GM23338 (cell line): ENCODE data around the gene SEC16A. TPM values are rescaled to one million over a fixed set of nuclear protein-coding genes. Genes with fewer than 3 reads are reported as not detected.

ENCODE experiments used
- ATAC-seq: fragments of 200-7000 bp; cut with Tn5 transposase; 3 replicates; pipeline ENCODE4 v1.9.1; 2020
- DNase-seq: peaks from one replicate; pipeline ENCODE4 v3.0.0-alpha.2; 2015; ENCODE audit warnings: low spot score
- H2AFZ ChIP-seq: fragments of 200-600 bp; sonication (generic); 2 replicates; pipeline ENCODE4 v1.8.0; 2016; ENCODE audit warnings: antibody characterized with exemption, mild to moderate bottlenecking, moderate library complexity
- H3F3A ChIP-seq: fragments of 200-600 bp; sonication (generic); replicated peaks from 2 replicates; pipeline ENCODE4 v1.8.0; 2017; ENCODE audit warnings: antibody characterized with exemption, mixed run types, low read depth
- H3K27ac ChIP-seq: fragments of 200-600 bp; sonication (generic); 2 replicates; pipeline ENCODE4 v1.6.1; 2016; ENCODE audit warnings: low read depth
- H3K27me3 ChIP-seq: fragments of 200-600 bp; sonication (generic); 2 replicates; pipeline ENCODE4 v1.8.0; 2016; ENCODE audit warnings: mild to moderate bottlenecking, mixed run types, moderate library complexity; ENCODE audit not compliant: insufficient read depth
- H3K36me3 ChIP-seq: fragments of 200-600 bp; sonication (generic); 2 replicates; pipeline ENCODE4 v1.8.0; 2016; ENCODE audit warnings: mild to moderate bottlenecking; ENCODE audit not compliant: insufficient read depth
- H3K4me1 ChIP-seq: fragments of 200-600 bp; sonication (generic); 2 replicates; pipeline ENCODE4 v1.8.0; 2016; ENCODE audit warnings: mild to moderate bottlenecking, moderate library complexity; ENCODE audit not compliant: insufficient read depth
- H3K4me2 ChIP-seq: fragments of 200-600 bp; sonication (generic); 2 replicates; pipeline ENCODE4 v1.7.1; 2017; ENCODE audit warnings: mixed run types
- H3K4me3 ChIP-seq: fragments of 200-600 bp; sonication (generic); 2 replicates; pipeline ENCODE4 v1.6.1; 2016; ENCODE audit warnings: mixed run types
- H3K79me2 ChIP-seq: fragments of 200-600 bp; sonication (generic); replicated peaks from 2 replicates; pipeline ENCODE4 v1.8.0; 2017; ENCODE audit warnings: mild to moderate bottlenecking; ENCODE audit not compliant: insufficient read depth
- H3K9me2 ChIP-seq: fragments of 200-600 bp; sonication (generic); 2 replicates; pipeline ENCODE4 v1.8.0; 2017; ENCODE audit not compliant: insufficient read depth
- H4K20me1 ChIP-seq: fragments of 200-600 bp; sonication (generic); replicated peaks from 2 replicates; pipeline ENCODE4 v1.8.0; 2017; ENCODE audit warnings: mild to moderate bottlenecking; ENCODE audit not compliant: insufficient read depth
- H3K27ac Mint-ChIP-seq: 2 replicates; pipeline ENCODE4 v1.8.0; 2020; ENCODE audit warnings: inconsistent platforms, mild to moderate bottlenecking, moderate library complexity, mixed read lengths
- H3K27me3 Mint-ChIP-seq: 3 replicates; pipeline ENCODE4 v1.8.0; 2022; ENCODE audit warnings: low read depth, mild to moderate bottlenecking, moderate library complexity, mixed read lengths, inconsistent platforms; ENCODE audit not compliant: insufficient read depth, poor library complexity
- H3K36me3 Mint-ChIP-seq: 3 replicates; pipeline ENCODE4 v1.8.0; 2021; ENCODE audit warnings: low read depth, mild to moderate bottlenecking, inconsistent platforms, moderate library complexity, mixed read lengths
- H3K4me1 Mint-ChIP-seq: 3 replicates; pipeline ENCODE4 v1.8.0; 2020; ENCODE audit warnings: mild to moderate bottlenecking, inconsistent platforms, mixed read lengths
- H3K4me3 Mint-ChIP-seq: 3 replicates; pipeline ENCODE4 v1.8.0; 2021; ENCODE audit warnings: moderate library complexity, mild to moderate bottlenecking, inconsistent platforms, mixed read lengths
- H3K9me3 Mint-ChIP-seq: 3 replicates; pipeline ENCODE4 v1.8.0; 2020; ENCODE audit warnings: moderate library complexity, mild to moderate bottlenecking, inconsistent platforms, mixed read lengths
- CREB1 ChIP-seq: fragments of 250-450 bp; sonication (Bioruptor Pico); IDR thresholded peaks from 2 replicates; pipeline ENCODE4 v1.5.0; 2020; ENCODE audit warnings: low read depth, mild to moderate bottlenecking, moderate library complexity
- EZH2 ChIP-seq: fragments of 200-600 bp; sonication (generic); IDR thresholded peaks from one replicate; pipeline ENCODE4 v1.8.0; 2017; ENCODE audit warnings: antibody characterized with exemption, mild to moderate bottlenecking, low read depth; ENCODE audit not compliant: unreplicated experiment
- EZH2phosphoT487 ChIP-seq: fragments of 200-600 bp; sonication (generic); IDR thresholded peaks from one replicate; pipeline ENCODE4 v1.8.1; 2018; ENCODE audit warnings: antibody characterized with exemption; ENCODE audit not compliant: unreplicated experiment
- JUNB ChIP-seq: IDR thresholded peaks from one replicate; pipeline ENCODE4 v1.6.1; 2016; ENCODE audit warnings: antibody characterized with exemption; ENCODE audit not compliant: unreplicated experiment
- NANOG ChIP-seq: IDR thresholded peaks from 2 replicates; pipeline ENCODE4 v1.6.1; 2016; ENCODE audit warnings: antibody characterized with exemption, borderline replicate concordance
- POLR2AphosphoS5 ChIP-seq: IDR thresholded peaks from 2 replicates; pipeline ENCODE4 v1.6.1; 2016; ENCODE audit warnings: antibody characterized with exemption, low read depth
- STAT1 ChIP-seq: IDR thresholded peaks from one replicate; pipeline ENCODE4 v1.6.1; 2016; ENCODE audit warnings: antibody characterized with exemption; ENCODE audit not compliant: unreplicated experiment
- ZNF114 ChIP-seq: fragments of 250-450 bp; sonication (Bioruptor Pico); IDR thresholded peaks from 2 replicates; pipeline ENCODE4 v1.5.0; 2020; ENCODE audit warnings: mild to moderate bottlenecking, moderate library complexity
- ZNF331 ChIP-seq: fragments of 250-450 bp; sonication (Bioruptor Pico); IDR thresholded peaks from 2 replicates; pipeline ENCODE4 v1.5.0; 2020; ENCODE audit warnings: low read depth, mild to moderate bottlenecking, moderate library complexity
- polyA plus RNA-seq: library from polyadenylated mRNA; unstranded; fragments of >200 nt; fragmentation: Nextera tagmentation; extraction: Ambion mirVana; gene quantifications from 2 replicates; pipeline ENCODE4 v1.2.1, GENCODE V29; 2016
- total RNA-seq: library from RNA; depleted of rRNA; stranded (reverse); fragments of >200 nt; shearing (Covaris generic); gene quantifications from 2 replicates; pipeline ENCODE4 v1.2.3, GENCODE V29; 2014
- TF ChIP-seq, protein P1 (sequence below): IDR thresholded peaks from 2 replicates; pipeline ENCODE4 v1.6.1; 2016; ENCODE audit warnings: antibody characterized with exemption
- TF ChIP-seq, protein P2 (sequence below): IDR thresholded peaks from one replicate; pipeline ENCODE4 v1.6.1; 2018; ENCODE audit warnings: antibody characterized with exemption; ENCODE audit not compliant: unreplicated experiment
- TF ChIP-seq, protein P3 (sequence below): fragments of 250-450 bp; sonication (Bioruptor Pico); IDR thresholded peaks from 2 replicates; pipeline ENCODE4 v1.5.0; 2020; ENCODE audit warnings: mild to moderate bottlenecking, moderate library complexity
- TF ChIP-seq, protein P4 (sequence below), 2 experiments: fragments of 200-600 bp in 1 of 2; sonication (generic) in 1 of 2; conservative IDR thresholded peaks; 2 replicates each; pipeline versions ENCODE4 v1.5.1 to v1.6.1; 2016 to 2017; ENCODE audit warnings: antibody characterized with exemption in 2 of 2, low read depth in 2 of 2, mild to moderate bottlenecking in 2 of 2, moderate library complexity in 1 of 2

Gene SEC16A
- total and polyA plus RNA-seq, 2 experiments from 2014 or later: 34.0 to 59.2 TPM

DNA sequence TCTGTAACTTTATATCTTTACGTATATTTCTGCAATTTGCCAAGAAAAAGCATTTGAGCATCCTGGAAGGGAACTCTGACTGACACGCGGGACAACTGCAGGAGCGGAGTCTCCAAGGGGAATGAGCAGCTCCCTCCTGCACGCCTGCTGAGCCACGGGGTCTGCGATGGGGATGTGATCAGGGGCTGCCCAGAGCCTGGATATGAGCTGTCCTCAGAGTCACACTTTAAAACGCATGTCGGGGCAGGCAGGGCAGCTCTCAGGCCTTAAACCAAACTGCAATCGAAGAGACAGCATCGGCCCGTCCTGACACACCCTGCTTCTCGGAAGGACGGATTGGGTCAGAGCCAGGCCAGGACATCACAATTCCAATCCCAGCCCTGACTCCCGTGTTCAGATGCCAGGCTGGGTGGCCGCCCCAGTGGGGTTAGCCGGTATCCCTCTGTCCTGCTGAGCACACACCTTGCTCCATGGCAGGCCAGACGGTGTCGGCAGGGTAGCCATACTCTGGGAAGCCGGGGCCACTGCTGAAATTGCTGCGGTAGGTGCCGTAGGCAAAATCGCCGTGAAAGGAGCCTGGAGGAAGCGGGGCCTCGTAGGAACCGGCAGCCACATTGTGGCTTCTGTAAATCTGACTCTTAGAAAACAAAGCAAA is 17.2 kb downstream of the SEC16A start:
- H2AFZ ChIP-seq: no peak overlapping the region
- H3K27me3 Mint-ChIP-seq: peaks cover 13% of the 10 kb centered on the region
- no peaks in the 10 kb centered on the region for H3K9me3 Mint-ChIP-seq
- peaks cover 80% of the 10 kb centered on the region for H3K36me3 Mint-ChIP-seq
- peaks cover 10% of the 10 kb centered on the region; the same call in 1 of the 2 replicates for H3F3A ChIP-seq
- no peak overlapping the region for H3K4me3 ChIP-seq
- H3K27ac ChIP-seq: no peak overlapping the region
- H3K9me2 ChIP-seq: no peaks in the 10 kb centered on the region
- peaks cover 45% of the 10 kb centered on the region for H3K79me2 ChIP-seq
- H3K4me1 Mint-ChIP-seq: no peaks in the 10 kb centered on the region
- no peaks in the 10 kb centered on the region for H3K4me1 ChIP-seq
- H3K27me3 ChIP-seq: no peaks in the 10 kb centered on the region
- TF ChIP-seq, protein P1, sequence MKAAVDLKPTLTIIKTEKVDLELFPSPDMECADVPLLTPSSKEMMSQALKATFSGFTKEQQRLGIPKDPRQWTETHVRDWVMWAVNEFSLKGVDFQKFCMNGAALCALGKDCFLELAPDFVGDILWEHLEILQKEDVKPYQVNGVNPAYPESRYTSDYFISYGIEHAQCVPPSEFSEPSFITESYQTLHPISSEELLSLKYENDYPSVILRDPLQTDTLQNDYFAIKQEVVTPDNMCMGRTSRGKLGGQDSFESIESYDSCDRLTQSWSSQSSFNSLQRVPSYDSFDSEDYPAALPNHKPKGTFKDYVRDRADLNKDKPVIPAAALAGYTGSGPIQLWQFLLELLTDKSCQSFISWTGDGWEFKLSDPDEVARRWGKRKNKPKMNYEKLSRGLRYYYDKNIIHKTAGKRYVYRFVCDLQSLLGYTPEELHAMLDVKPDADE: no peak
- TF ChIP-seq CREB1 (CRISPR knock-in tag) (no peak), ZNF331 (CRISPR knock-in tag) (no peak), STAT1 (no peak), NANOG (no peak), EZH2phosphoT487 (no peak), JUNB (no peak), POLR2AphosphoS5 (no peak), EZH2 (no peak), ZNF114 (no peak)
- TF ChIP-seq, protein P2, sequence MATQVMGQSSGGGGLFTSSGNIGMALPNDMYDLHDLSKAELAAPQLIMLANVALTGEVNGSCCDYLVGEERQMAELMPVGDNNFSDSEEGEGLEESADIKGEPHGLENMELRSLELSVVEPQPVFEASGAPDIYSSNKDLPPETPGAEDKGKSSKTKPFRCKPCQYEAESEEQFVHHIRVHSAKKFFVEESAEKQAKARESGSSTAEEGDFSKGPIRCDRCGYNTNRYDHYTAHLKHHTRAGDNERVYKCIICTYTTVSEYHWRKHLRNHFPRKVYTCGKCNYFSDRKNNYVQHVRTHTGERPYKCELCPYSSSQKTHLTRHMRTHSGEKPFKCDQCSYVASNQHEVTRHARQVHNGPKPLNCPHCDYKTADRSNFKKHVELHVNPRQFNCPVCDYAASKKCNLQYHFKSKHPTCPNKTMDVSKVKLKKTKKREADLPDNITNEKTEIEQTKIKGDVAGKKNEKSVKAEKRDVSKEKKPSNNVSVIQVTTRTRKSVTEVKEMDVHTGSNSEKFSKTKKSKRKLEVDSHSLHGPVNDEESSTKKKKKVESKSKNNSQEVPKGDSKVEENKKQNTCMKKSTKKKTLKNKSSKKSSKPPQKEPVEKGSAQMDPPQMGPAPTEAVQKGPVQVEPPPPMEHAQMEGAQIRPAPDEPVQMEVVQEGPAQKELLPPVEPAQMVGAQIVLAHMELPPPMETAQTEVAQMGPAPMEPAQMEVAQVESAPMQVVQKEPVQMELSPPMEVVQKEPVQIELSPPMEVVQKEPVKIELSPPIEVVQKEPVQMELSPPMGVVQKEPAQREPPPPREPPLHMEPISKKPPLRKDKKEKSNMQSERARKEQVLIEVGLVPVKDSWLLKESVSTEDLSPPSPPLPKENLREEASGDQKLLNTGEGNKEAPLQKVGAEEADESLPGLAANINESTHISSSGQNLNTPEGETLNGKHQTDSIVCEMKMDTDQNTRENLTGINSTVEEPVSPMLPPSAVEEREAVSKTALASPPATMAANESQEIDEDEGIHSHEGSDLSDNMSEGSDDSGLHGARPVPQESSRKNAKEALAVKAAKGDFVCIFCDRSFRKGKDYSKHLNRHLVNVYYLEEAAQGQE: no peak
- TF ChIP-seq, protein P3, sequence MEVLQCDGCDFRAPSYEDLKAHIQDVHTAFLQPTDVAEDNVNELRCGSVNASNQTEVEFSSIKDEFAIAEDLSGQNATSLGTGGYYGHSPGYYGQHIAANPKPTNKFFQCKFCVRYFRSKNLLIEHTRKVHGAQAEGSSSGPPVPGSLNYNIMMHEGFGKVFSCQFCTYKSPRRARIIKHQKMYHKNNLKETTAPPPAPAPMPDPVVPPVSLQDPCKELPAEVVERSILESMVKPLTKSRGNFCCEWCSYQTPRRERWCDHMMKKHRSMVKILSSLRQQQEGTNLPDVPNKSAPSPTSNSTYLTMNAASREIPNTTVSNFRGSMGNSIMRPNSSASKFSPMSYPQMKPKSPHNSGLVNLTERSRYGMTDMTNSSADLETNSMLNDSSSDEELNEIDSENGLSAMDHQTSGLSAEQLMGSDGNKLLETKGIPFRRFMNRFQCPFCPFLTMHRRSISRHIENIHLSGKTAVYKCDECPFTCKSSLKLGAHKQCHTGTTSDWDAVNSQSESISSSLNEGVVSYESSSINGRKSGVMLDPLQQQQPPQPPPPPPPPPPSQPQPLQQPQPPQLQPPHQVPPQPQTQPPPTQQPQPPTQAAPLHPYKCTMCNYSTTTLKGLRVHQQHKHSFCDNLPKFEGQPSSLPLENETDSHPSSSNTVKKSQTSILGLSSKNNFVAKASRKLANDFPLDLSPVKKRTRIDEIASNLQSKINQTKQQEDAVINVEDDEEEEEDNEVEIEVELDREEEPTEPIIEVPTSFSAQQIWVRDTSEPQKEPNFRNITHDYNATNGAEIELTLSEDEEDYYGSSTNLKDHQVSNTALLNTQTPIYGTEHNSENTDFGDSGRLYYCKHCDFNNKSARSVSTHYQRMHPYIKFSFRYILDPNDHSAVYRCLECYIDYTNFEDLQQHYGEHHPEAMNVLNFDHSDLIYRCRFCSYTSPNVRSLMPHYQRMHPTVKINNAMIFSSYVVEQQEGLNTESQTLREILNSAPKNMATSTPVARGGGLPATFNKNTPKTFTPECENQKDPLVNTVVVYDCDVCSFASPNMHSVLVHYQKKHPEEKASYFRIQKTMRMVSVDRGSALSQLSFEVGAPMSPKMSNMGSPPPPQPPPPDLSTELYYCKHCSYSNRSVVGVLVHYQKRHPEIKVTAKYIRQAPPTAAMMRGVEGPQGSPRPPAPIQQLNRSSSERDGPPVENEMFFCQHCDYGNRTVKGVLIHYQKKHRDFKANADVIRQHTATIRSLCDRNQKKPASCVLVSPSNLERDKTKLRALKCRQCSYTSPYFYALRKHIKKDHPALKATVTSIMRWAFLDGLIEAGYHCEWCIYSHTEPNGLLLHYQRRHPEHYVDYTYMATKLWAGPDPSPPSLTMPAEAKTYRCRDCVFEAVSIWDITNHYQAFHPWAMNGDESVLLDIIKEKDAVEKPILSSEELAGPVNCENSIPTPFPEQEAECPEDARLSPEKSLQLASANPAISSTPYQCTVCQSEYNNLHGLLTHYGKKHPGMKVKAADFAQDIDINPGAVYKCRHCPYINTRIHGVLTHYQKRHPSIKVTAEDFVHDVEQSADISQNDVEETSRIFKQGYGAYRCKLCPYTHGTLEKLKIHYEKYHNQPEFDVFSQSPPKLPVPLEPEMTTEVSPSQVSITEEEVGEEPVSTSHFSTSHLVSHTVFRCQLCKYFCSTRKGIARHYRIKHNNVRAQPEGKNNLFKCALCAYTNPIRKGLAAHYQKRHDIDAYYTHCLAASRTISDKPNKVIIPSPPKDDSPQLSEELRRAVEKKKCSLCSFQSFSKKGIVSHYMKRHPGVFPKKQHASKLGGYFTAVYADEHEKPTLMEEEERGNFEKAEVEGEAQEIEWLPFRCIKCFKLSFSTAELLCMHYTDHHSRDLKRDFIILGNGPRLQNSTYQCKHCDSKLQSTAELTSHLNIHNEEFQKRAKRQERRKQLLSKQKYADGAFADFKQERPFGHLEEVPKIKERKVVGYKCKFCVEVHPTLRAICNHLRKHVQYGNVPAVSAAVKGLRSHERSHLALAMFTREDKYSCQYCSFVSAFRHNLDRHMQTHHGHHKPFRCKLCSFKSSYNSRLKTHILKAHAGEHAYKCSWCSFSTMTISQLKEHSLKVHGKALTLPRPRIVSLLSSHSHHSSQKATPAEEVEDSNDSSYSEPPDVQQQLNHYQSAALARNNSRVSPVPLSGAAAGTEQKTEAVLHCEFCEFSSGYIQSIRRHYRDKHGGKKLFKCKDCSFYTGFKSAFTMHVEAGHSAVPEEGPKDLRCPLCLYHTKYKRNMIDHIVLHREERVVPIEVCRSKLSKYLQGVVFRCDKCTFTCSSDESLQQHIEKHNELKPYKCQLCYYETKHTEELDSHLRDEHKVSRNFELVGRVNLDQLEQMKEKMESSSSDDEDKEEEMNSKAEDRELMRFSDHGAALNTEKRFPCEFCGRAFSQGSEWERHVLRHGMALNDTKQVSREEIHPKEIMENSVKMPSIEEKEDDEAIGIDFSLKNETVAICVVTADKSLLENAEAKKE (CRISPR knock-in tag): no peak
- TF ChIP-seq, protein P4, sequence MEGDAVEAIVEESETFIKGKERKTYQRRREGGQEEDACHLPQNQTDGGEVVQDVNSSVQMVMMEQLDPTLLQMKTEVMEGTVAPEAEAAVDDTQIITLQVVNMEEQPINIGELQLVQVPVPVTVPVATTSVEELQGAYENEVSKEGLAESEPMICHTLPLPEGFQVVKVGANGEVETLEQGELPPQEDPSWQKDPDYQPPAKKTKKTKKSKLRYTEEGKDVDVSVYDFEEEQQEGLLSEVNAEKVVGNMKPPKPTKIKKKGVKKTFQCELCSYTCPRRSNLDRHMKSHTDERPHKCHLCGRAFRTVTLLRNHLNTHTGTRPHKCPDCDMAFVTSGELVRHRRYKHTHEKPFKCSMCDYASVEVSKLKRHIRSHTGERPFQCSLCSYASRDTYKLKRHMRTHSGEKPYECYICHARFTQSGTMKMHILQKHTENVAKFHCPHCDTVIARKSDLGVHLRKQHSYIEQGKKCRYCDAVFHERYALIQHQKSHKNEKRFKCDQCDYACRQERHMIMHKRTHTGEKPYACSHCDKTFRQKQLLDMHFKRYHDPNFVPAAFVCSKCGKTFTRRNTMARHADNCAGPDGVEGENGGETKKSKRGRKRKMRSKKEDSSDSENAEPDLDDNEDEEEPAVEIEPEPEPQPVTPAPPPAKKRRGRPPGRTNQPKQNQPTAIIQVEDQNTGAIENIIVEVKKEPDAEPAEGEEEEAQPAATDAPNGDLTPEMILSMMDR (conservative IDR thresholded peaks at IDR 0.05; ENCODE audit: low read depth in 2 of 2): no peak
- no peak for ATAC-seq
- H3K4me3 Mint-ChIP-seq: no peak overlapping the region
- H3K36me3 ChIP-seq: peaks cover 58% of the 10 kb centered on the region
- no peak for DNase-seq
- no peak overlapping the region for H3K27ac Mint-ChIP-seq
- H3K4me2 ChIP-seq: no peak overlapping the region
- peaks cover 39% of the 10 kb centered on the region for H4K20me1 ChIP-seq
